PC-9 (cell line): ENCODE results near the gene KCNJ16.

Experiments used
- EZH2 ChIP-seq: fragments of 200-600 bp; sonication (generic); IDR thresholded peaks from 2 replicates; pipeline ENCODE4 v1.8.0; 2017; ENCODE audit warnings: antibody characterized with exemption, low read depth
- TF ChIP-seq, protein P1 (sequence below): fragments of 200-600 bp; sonication (generic); conservative IDR thresholded peaks from 2 replicates; pipeline ENCODE4 v1.6.1; 2017; ENCODE audit warnings: mixed run types, antibody characterized with exemption, mild to moderate bottlenecking, moderate library complexity

- no peak for TF ChIP-seq EZH2
- TF ChIP-seq, protein P1, sequence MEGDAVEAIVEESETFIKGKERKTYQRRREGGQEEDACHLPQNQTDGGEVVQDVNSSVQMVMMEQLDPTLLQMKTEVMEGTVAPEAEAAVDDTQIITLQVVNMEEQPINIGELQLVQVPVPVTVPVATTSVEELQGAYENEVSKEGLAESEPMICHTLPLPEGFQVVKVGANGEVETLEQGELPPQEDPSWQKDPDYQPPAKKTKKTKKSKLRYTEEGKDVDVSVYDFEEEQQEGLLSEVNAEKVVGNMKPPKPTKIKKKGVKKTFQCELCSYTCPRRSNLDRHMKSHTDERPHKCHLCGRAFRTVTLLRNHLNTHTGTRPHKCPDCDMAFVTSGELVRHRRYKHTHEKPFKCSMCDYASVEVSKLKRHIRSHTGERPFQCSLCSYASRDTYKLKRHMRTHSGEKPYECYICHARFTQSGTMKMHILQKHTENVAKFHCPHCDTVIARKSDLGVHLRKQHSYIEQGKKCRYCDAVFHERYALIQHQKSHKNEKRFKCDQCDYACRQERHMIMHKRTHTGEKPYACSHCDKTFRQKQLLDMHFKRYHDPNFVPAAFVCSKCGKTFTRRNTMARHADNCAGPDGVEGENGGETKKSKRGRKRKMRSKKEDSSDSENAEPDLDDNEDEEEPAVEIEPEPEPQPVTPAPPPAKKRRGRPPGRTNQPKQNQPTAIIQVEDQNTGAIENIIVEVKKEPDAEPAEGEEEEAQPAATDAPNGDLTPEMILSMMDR, result no peak
These were observed 96.1 kb downstream of the KCNJ16 start for GRCh38 chr17:70171159-70171558.
